Stimulated activated naive B cell treated with anti-CD40 and anti-IgM and Interleukin-4, amounts not matched to agents 10 μg/mL and 1 μg/mL and 100 μg/mL, for 72 hours (primary cell): ENCODE measurements around the gene KLK13.

ENCODE experiments used
- ATAC-seq, 2 donors: fragments of 150-1000 bp; cut with Tn5 transposase; replicated peaks; 2 replicates each; pipeline ENCODE4 v1.10.0; 2021; ENCODE audit warnings: moderate library complexity in 1 of 2
- DNase-seq: peaks from one replicate; pipeline ENCODE4 v3.0.0; 2021
- H3K27ac Mint-ChIP-seq: one replicate; pipeline ENCODE4 v1.8.0; 2022; ENCODE audit warnings: mild to moderate bottlenecking, mixed read lengths
- H3K27me3 Mint-ChIP-seq, 2 donors: one replicate each; pipeline ENCODE4 v1.8.0; 2022; ENCODE audit warnings: mixed read lengths in 2 of 2
- H3K36me3 Mint-ChIP-seq, 2 donors: one replicate each; pipeline ENCODE4 v1.8.0; 2022; ENCODE audit warnings: mixed read lengths in 2 of 2, mild to moderate bottlenecking in 1 of 2
- H3K4me1 Mint-ChIP-seq, 2 donors: one replicate each; pipeline ENCODE4 v1.8.0; 2022; ENCODE audit warnings: mixed read lengths in 2 of 2, mild to moderate bottlenecking in 1 of 2
- H3K4me3 Mint-ChIP-seq, 2 donors: one replicate each; pipeline ENCODE4 v1.8.0; 2022; ENCODE audit warnings: mild to moderate bottlenecking in 2 of 2, mixed read lengths in 2 of 2, moderate library complexity in 1 of 2
- H3K9me3 Mint-ChIP-seq, 2 donors: one replicate each; pipeline ENCODE4 v1.8.0; 2022; ENCODE audit warnings: mixed read lengths in 2 of 2, mild to moderate bottlenecking in 1 of 2

Gene KLK13, protein sequence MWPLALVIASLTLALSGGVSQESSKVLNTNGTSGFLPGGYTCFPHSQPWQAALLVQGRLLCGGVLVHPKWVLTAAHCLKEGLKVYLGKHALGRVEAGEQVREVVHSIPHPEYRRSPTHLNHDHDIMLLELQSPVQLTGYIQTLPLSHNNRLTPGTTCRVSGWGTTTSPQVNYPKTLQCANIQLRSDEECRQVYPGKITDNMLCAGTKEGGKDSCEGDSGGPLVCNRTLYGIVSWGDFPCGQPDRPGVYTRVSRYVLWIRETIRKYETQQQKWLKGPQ

DNA sequence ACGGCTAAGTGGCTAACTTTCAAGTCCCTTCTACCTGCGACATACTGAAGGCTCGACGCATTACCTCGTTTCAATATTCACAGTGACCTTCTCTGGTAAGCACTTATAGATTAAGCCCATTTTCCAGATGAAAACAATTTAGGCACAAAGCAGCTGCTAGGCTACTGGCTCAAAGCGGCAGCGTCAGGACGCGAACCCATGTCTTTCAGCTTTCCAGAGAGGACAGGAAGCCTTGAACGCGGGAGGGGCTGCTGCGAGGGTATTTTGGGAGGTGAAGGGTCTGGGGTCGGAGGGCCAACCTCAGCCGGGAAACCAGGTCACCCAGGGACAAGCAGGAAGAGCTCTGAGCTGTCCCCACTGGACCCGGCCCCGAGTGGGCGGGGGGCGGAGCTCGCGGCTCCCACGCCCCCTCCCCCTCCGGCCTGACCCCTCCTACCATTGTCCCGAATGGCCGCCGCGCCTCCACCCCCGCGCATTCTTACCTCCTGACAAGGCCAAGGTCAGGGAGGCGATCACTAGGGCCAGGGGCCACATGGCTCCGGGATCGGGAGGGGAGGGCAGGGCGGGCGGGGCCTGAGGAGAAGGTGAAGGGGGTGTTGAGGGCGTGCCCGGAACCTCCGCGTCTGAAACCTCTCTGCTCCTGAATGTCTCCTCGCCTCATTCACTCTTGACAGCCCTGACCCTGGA, at the start of gene KLK13:
TSS of gene KLK13 (minus strand) at position 559 of the 687 bp plus-strand sequence. CDS start at position 534, 25 bp downstream.
- Mint-ChIP-seq H3K4me1 (peaks cover 0 to 2% of the 10 kb centered on the region in 2 donors), H3K27ac (no peak within 1 kb of the TSS), H3K4me3 (peak within 1 kb of the TSS; percentile 4 to 33), H3K36me3 (peaks cover 0 to 4% of the 10 kb centered on the region in 2 donors), H3K9me3 (peaks cover 9 to 10% of the 10 kb centered on the region in 2 donors), H3K27me3 (peaks cover 45 to 60% of the 10 kb centered on the region in 2 donors)
- ATAC-seq (no peak), DNase-seq (no peak)

DNA sequence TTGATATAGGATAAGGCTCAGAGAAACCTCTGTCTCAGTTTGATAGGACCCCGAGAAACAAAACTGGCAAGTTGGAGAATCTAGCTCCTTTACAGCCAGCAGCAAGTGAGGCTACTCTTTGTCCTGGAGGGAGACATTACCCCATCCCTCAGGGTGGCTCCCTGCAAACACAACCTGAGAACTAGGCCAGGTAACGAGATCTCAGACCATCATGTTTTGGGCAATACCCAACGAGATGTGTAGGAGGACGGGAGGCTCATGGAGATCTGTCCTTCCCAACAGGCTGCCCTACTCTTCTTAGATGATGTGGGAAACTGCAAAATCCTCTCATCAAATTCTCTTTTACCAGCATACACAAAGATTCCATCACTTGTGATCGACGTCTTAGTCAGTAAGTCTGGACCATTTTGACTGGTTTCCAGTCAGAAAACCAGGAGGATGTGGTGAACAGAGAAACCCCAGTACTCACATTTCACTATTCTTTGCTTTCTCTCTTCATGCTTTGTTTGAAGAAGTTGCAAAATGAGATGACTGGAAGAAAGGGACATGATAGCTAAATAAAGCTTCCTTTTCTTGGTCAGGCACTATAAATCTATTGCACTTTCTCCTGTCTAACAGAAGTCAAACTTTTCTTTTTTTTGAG, 49.3 kb upstream of the KLK13 start:
- peak in 1 of 2 donors; percentile 39 for ATAC-seq
- DNase-seq = no peak
- Mint-ChIP-seq H3K27ac (no peak overlapping the region), H3K9me3 (no peaks in the 10 kb centered on the region), H3K4me1 (no peaks in the 10 kb centered on the region), H3K4me3 (no peak overlapping the region), H3K27me3 (peaks cover 0 to 20% of the 10 kb centered on the region in 2 donors), H3K36me3 (no peaks in the 10 kb centered on the region)

DNA sequence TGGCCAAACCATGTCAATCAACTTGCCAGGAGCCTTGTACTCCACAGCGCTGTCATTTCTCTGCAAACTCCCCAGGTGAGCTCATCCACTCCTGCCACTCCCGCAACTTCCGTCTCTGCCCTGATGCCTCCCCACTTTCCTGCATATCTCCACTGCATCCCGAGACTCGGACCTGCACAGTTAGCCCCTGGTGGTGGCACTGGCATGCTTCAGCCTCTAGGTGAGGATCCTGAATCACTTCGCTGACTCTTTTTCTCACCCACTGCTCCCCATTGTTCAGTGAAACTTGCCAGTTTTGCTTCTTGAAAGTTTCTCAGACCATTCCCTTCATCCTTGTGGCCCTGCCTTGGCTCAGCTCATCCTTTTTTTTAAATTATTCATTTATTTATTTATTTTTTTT, 46.7 kb upstream of the KLK13 start:
- Mint-ChIP-seq H3K4me3 (no peak overlapping the region), H3K27me3 (peaks cover 0 to 15% of the 10 kb centered on the region in 2 donors), H3K9me3 (no peaks in the 10 kb centered on the region), H3K27ac (no peak overlapping the region), H3K36me3 (peaks cover 2 to 5% of the 10 kb centered on the region in 2 donors), H3K4me1 (peaks cover 12 to 17% of the 10 kb centered on the region in 2 donors)
- ATAC-seq (no peak), DNase-seq (no peak)

DNA sequence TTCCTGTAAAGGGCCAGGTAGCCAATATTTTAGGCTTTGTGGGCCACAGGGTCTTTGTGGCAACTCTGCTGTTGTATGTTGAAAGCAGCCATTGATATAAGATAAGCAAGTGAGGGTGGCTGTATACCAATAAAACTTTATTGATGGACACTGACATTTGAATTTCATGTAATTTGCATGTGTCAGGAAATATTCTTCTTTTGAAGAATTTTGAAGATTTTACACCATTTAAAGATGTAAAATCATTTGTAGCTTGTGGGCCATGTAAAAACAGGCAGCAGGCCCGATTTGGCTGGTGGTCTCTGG, 45.7 kb upstream of the KLK13 start:
- H3K4me1 Mint-ChIP-seq = peaks cover 14 to 24% of the 10 kb centered on the region in 2 donors
- H3K36me3 Mint-ChIP-seq = peaks cover 8 to 9% of the 10 kb centered on the region in 2 donors
- ATAC-seq (no peak), DNase-seq (no peak)
- peaks cover 0 to 9% of the 10 kb centered on the region in 2 donors for H3K27me3 Mint-ChIP-seq
- no peak overlapping the region for H3K27ac Mint-ChIP-seq
- no peaks in the 10 kb centered on the region for H3K9me3 Mint-ChIP-seq
- H3K4me3 Mint-ChIP-seq = no peak overlapping the region

DNA sequence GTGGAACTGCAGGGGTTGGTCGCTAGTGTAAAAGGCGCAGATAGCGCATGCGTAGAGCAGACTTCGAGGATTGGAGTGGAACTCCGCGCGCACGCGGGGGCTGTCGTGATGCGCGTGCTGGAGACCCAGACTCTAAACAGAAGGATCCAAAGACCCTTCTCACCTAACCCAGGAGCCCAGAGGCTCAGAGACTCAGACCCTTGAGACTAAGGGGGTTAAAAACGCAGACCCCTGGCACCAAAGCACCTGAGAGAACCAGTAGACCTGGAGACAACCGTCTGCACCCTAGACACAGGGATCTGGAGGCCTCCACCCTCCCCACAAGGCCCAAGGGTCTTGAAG, 43.9 kb upstream of the KLK13 start:
- H3K27me3 Mint-ChIP-seq = no peaks in the 10 kb centered on the region
- peak overlapping the region; percentile 97 for H3K27ac Mint-ChIP-seq
- peak; percentile 38 to 43 for ATAC-seq
- no peaks in the 10 kb centered on the region for H3K9me3 Mint-ChIP-seq
- DNase-seq = no peak
- peaks cover 21 to 38% of the 10 kb centered on the region in 2 donors for H3K4me1 Mint-ChIP-seq
- peaks cover 20 to 23% of the 10 kb centered on the region in 2 donors for H3K36me3 Mint-ChIP-seq
- peak overlapping the region; percentile 91 to 97 for H3K4me3 Mint-ChIP-seq

DNA sequence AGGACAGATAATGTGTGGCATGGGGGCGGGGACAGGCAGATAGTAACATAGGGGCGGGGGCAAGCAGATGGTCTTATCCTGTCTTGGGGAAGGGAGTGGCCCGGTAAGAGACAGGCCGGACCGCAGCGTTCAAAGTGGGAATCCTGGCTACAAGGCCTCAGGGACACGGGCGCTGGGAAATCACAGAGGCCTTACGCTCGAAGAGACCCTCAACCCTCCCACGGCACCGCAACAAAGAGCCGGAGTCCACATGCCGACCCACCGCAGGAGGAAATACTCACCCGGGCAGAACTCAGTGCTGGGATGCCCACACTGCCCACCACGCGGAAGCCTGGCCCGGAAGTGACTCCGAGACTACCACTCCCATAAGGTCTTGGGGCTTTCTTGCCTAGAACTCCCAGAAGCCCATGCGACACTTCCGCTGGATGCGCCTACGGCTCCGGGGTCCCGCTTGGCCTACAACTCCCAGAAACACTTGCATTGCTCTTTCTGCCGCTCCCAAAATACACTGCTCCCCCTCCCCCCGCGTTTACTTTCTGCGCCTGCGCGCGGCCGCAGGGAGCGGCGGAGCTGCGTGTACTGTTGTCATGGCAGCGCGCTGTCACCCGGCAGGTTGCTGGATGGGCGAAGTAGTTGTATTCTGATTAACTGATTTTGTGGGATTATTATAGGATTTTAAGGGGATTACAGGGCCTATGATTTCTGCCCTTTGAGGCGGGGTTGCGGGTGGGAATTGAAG, 43.3 kb upstream of the KLK13 start, which contains the start of gene CTU1:
TSS of gene CTU1 (minus strand) at position 344 of the 739 bp plus-strand sequence. CDS start 3,840 bp downstream, outside the sequence.
- peaks cover 25 to 29% of the 10 kb centered on the region in 2 donors for H3K36me3 Mint-ChIP-seq
- H3K27ac Mint-ChIP-seq = peak within 1 kb of the TSS; percentile 97
- peak within 1 kb of the TSS; percentile 91 to 97 for H3K4me3 Mint-ChIP-seq
- H3K4me1 Mint-ChIP-seq = peaks cover 21 to 44% of the 10 kb centered on the region in 2 donors
- no peaks in the 10 kb centered on the region for H3K9me3 Mint-ChIP-seq
- ATAC-seq (peak; percentile 97), DNase-seq (peak; percentile 98)
- no peaks in the 10 kb centered on the region for H3K27me3 Mint-ChIP-seq

DNA sequence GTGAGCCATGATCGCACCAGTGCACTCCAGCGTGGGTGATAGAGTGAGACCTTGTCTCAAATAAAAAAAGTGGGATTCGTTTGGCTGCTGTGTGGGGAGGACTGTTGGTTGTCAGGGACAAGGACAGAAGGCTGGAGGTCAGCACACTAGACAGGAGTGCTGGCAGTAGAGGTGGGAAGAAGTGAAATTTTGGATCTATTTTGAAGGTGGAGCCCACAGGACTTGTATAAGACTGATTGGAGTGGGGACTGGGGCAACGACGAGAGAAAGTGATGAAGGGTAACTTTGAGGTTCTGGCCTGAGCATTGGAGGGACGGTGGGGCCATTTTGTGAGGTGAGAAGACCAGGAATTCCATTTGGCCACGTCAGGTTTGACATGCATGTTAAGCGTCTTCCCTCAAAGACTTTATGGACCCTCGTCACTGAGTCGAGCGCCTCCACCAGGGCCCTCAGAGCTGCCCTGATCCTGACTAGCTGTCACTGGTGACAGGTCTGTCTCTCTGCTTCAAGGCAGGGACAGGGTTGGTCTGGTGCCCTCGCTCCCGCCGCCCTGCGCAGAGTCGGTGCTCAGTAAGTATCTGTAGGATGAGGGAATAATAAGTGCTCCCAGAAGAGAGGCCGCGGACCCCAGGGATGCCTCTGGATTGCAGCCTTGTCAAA, 42.6 kb upstream of the KLK13 start:
- peak; percentile 15 to 19 for ATAC-seq
- peaks cover 23 to 49% of the 10 kb centered on the region in 2 donors for H3K4me1 Mint-ChIP-seq

DNA sequence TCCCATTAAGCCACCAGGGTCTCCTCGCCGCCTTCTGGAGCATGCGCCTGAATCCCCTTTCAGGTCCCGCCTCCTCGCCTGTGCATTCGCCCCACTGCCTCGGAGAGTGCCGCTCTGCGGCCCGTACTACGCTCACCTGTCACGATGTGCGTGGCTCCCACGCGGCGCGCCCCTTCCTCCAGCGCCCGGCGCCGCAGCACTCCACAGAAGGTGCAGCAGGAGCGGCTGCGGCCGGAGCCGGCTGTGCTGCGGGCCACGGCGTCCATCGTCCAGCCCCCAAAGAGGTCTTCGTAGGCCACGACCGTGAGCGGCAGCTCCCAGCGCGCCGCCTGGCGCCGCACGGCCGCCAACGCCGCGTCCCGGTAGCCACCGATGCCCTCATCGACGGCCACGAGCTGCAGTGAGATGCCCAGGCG, 39.0 kb upstream of the KLK13 start:
- peaks cover 30 to 80% of the 10 kb centered on the region in 2 donors for H3K4me1 Mint-ChIP-seq
- H3K27me3 Mint-ChIP-seq = no peaks in the 10 kb centered on the region
- ATAC-seq (no peak), DNase-seq (no peak)
- peaks cover 47 to 57% of the 10 kb centered on the region in 2 donors for H3K36me3 Mint-ChIP-seq
- H3K27ac Mint-ChIP-seq = no peak overlapping the region
- H3K4me3 Mint-ChIP-seq = no peak overlapping the region
- no peaks in the 10 kb centered on the region for H3K9me3 Mint-ChIP-seq

More for the DNA sequence above, 42.6 kb upstream of the KLK13 start:
- Mint-ChIP-seq H3K27me3 (no peaks in the 10 kb centered on the region), H3K36me3 (peaks cover 27 to 35% of the 10 kb centered on the region in 2 donors), H3K9me3 (no peaks in the 10 kb centered on the region), H3K4me3 (peak overlapping the region; percentile 91 to 97), H3K27ac (peak overlapping the region; percentile 97)
- DNase-seq = no peak

DNA sequence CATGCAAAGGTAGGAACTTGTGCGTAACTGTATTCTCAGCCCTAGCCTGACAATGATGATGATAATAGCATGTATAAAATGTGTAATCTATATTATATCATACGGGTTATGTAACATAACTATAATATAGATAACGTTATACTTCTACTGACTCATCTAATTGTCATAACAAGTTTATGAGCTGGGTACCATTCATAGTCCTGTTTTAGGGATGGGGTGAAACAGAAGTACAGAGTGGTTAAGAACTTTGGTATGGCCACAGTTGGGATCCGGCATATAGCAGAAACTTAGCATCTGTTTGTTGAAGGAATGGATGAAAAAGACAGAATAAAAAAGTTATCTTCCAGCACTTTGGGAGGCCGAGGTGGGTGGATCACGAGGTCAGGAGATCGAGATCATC, 38.1 kb upstream of the KLK13 start:
- H3K27me3 Mint-ChIP-seq = no peaks in the 10 kb centered on the region
- H3K27ac Mint-ChIP-seq = no peak overlapping the region
- no peak for ATAC-seq
- H3K9me3 Mint-ChIP-seq = no peaks in the 10 kb centered on the region
- H3K36me3 Mint-ChIP-seq = peaks cover 51 to 58% of the 10 kb centered on the region in 2 donors
- H3K4me1 Mint-ChIP-seq = peaks cover 26 to 75% of the 10 kb centered on the region in 2 donors
- no peak for DNase-seq
- H3K4me3 Mint-ChIP-seq = no peak overlapping the region

DNA sequence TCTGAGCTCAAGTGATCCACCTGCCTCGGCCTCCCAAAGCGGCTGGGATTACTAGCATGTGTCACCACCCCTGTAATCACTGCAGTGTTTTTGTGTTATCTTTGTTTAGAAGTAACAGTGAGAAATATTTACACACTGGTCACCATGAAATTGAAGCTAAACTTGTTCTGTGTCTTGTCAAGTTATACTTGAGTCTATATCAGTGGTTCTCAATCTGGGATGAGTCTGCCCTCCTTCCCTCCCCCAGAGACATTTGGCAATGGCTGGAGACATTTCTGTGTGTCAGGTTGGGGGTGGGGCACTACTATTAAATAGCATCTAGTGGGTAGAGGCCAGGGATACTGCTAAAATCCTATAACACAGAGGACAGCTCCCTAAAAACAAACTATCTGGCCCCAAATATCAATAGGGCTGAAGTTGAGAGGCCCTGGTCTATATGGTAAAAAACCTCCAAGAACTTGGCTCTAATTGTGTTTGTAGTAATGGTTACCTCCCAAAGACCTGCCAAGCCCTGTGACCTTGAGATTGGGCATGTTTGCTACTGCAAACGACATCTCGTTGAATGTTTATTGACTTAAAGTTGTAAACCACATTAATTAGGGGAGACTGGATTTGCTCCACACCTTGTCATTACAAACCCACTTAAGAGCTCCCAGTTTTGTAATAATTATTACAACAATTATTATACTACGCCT, 36.4 kb upstream of the KLK13 start:
- DNase-seq (no peak), ATAC-seq (no peak)
- H3K4me1 Mint-ChIP-seq = peaks cover 22 to 63% of the 10 kb centered on the region in 2 donors
- H3K27me3 Mint-ChIP-seq = no peaks in the 10 kb centered on the region
- no peak overlapping the region for H3K4me3 Mint-ChIP-seq
- H3K36me3 Mint-ChIP-seq = peaks cover 58 to 66% of the 10 kb centered on the region in 2 donors
- no peak overlapping the region for H3K27ac Mint-ChIP-seq
- no peaks in the 10 kb centered on the region for H3K9me3 Mint-ChIP-seq

DNA sequence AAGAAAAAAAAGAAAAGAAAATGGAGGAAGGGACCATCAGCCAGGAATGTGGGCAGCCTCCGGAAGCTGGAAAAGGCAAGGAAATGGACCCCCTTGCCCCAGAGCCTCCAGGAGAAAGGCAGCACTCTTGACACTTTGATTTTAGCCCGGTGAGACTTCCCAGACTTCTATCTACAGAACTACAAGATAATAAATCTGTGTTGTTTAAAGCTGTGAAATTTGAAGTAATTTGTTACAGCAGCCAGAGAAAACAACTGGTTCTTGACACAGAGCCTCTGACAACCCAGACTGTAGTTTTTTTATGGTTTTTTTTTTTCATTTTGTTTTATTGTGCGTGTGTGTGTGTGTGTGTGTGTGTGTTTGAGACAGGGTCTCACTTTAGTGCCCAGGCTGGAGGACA, 35.7 kb upstream of the KLK13 start:
- H3K27ac Mint-ChIP-seq = no peak overlapping the region
- ATAC-seq (no peak), DNase-seq (no peak)
- no peaks in the 10 kb centered on the region for H3K27me3 Mint-ChIP-seq
- peaks cover 55 to 62% of the 10 kb centered on the region in 2 donors for H3K36me3 Mint-ChIP-seq
- no peaks in the 10 kb centered on the region for H3K9me3 Mint-ChIP-seq
- H3K4me3 Mint-ChIP-seq = no peak overlapping the region
- peaks cover 19 to 56% of the 10 kb centered on the region in 2 donors for H3K4me1 Mint-ChIP-seq

DNA sequence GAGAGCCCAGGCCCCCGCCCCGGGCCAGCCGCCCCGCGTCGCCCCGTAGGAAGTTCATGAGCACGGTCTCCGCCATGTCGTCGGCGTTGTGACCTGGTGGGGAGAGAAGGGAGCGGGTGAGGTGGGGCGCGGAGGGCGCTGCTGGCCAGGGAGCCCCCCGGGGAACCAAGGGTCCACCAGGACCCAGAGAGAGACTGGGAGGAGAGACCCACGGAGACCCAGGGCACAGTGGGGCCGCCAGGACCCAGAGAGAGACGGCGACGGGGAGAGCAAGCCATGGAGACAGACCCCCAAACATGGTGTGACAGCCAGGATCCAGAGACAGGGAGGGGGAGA, 34.1 kb upstream of the KLK13 start:
- H3K9me3 Mint-ChIP-seq = no peaks in the 10 kb centered on the region
- ATAC-seq (no peak), DNase-seq (no peak)
- H3K27me3 Mint-ChIP-seq = no peaks in the 10 kb centered on the region
- no peak overlapping the region for H3K27ac Mint-ChIP-seq
- H3K36me3 Mint-ChIP-seq = peaks cover 52 to 55% of the 10 kb centered on the region in 2 donors
- H3K4me3 Mint-ChIP-seq = peak overlapping the region in 1 of 2 donors; percentile 43
- peaks cover 12 to 44% of the 10 kb centered on the region in 2 donors for H3K4me1 Mint-ChIP-seq

DNA sequence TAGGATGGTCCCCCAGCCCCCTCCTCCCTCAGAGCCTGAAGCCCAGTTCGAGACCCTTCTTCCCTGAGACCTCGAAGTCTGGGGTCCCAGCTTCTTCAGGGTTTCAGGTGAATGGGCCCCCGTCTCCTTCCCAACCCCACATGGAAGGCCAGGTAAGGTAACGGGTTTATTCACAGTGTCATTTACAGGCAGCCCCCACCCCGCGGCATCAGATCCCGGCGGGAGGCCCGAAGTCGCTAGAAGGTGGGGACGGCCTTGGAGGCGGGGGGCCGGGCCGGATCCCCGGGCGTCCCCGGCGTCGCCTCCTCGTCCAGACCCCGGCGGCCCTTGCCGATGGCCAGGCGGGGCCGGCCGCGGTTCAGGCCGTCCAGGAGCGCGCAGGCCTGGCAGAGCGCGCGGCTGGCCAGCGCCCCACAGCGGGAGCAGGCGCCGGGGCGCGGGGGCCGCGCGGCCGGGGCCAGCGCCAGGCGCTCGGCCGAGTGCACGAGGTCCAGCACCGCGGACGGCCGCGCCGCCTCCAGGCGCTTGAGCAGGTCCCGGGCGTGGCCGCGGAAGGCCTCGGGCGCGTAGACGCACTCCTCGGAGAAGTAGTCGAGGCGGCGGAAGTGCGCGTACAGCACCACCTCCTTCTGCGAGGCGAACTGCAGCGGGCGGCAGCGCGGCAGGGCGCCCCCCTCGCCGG, 33.6 kb upstream of the KLK13 start:
- ATAC-seq = peak in 1 of 2 donors; percentile 63
- Mint-ChIP-seq H3K4me3 (peak overlapping the region in 1 of 2 donors; percentile 43), H3K27ac (no peak overlapping the region), H3K4me1 (peaks cover 12 to 39% of the 10 kb centered on the region in 2 donors), H3K27me3 (no peaks in the 10 kb centered on the region), H3K36me3 (peaks cover 47 to 51% of the 10 kb centered on the region in 2 donors), H3K9me3 (no peaks in the 10 kb centered on the region)
- no peak for DNase-seq
